Smooth muscle cell (in vitro differentiated cells): Measurements from ENCODE around the gene PRAC1. TPM values are rescaled to one million over a fixed set of nuclear protein-coding genes. Genes with fewer than 3 reads are reported as not detected.

ENCODE experiments used
- DNase-seq: peaks from one replicate; lab custom pipeline; 2025; ENCODE audit not compliant: unreplicated experiment; lab: John Stamatoyannopoulos, UW
- H2AFZ ChIP-seq: fragments of 200-600 bp; sonication (generic); 2 replicates; pipeline ENCODE4 v1.6.0; 2016; ENCODE audit warnings: antibody characterized with exemption, low read depth, mild to moderate bottlenecking
- H3F3A ChIP-seq: fragments of 200-600 bp; sonication (generic); 2 replicates; pipeline ENCODE4 v1.6.0; 2017; ENCODE audit warnings: antibody characterized with exemption, low read depth
- H3K27ac ChIP-seq: fragments of 200-600 bp; sonication (generic); 2 replicates; pipeline ENCODE4 v1.5.1; 2016; ENCODE audit warnings: low read depth, mild to moderate bottlenecking
- H3K27me3 ChIP-seq: fragments of 200-600 bp; sonication (generic); 2 replicates; pipeline ENCODE4 v1.6.1; 2016; ENCODE audit warnings: low read depth, mild to moderate bottlenecking
- H3K36me3 ChIP-seq: fragments of 200-600 bp; sonication (generic); 2 replicates; pipeline ENCODE4 v1.5.1; 2016; ENCODE audit warnings: low read depth
- H3K4me1 ChIP-seq: fragments of 200-600 bp; sonication (generic); 2 replicates; pipeline ENCODE4 v1.5.1; 2016; ENCODE audit warnings: low read depth
- H3K4me2 ChIP-seq: fragments of 200-600 bp; sonication (generic); 2 replicates; pipeline ENCODE4 v1.6.0; 2016; ENCODE audit warnings: mild to moderate bottlenecking
- H3K4me3 ChIP-seq: fragments of 200-600 bp; sonication (generic); 2 replicates; pipeline ENCODE4 v1.5.1; 2016; ENCODE audit warnings: mild to moderate bottlenecking
- H3K79me2 ChIP-seq: fragments of 200-600 bp; sonication (generic); 2 replicates; pipeline ENCODE4 v1.6.0; 2016; ENCODE audit warnings: low read depth, mild to moderate bottlenecking
- H3K9ac ChIP-seq: fragments of 200-600 bp; sonication (generic); 2 replicates; pipeline ENCODE4 v1.6.0; 2016; ENCODE audit warnings: low read depth
- H3K9me3 ChIP-seq: fragments of 200-600 bp; sonication (generic); replicated peaks from 2 replicates; pipeline ENCODE4 v1.5.1; 2016; ENCODE audit warnings: low read depth
- H4K20me1 ChIP-seq: fragments of 200-600 bp; sonication (generic); 2 replicates; pipeline ENCODE4 v1.6.0; 2016; ENCODE audit warnings: low read depth
- WGBS: methylation state at CpG from one replicate; pipeline ENCODE4 v1.1.7; 2016; ENCODE audit warnings: low lambda C conversion rate; 5-methylcytosine and 5-hydroxymethylcytosine counted together
- polyA plus RNA-seq: library from polyadenylated mRNA; unstranded; fragments of >200 nt; fragmentation: Nextera tagmentation; extraction: Ambion mirVana; gene quantifications from 2 replicates; pipeline ENCODE4 v1.2.1, GENCODE V29; 2016
- total RNA-seq: library from RNA; depleted of rRNA; stranded (reverse); fragments of >200 nt; gene quantifications from 2 replicates; pipeline ENCODE4 v1.2.3, GENCODE V29; 2014
- TF ChIP-seq, protein P1 (sequence below): fragments of 200-600 bp; sonication (generic); IDR thresholded peaks from 2 replicates; pipeline ENCODE4 v1.5.1; 2017; ENCODE audit warnings: borderline replicate concordance, mild to moderate bottlenecking, antibody characterized with exemption; ENCODE audit not compliant: insufficient read depth, poor library complexity, severe bottlenecking

The PRAC1 gene
- total and polyA plus RNA-seq, 2 experiments from 2014 or later: 6.5 TPM; not detected in 1

DNA sequence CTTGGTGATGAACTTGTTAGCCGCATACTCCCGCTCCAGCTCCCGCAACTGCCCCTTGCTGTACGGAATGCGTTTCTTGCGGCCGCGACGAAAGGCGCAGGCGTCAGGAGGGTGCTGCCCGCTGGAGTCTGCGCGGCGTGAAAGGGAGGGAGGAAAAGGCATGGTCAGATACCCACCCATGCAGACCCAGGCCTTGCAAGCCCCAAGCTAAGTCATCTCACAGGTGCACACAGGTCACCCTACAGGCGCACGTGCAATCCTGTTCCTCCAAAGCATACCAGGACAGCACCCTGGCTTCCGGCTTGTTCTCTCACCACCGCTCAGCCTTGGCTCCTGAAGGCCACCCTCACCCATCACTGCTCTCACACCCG is 4.6 kb upstream of the PRAC1 start:
- Histone ChIP-seq H3K27me3 (peaks cover 54% of the 10 kb centered on the region), H2AFZ (no peak overlapping the region)
- WGBS: 48% methylated on average over 20 of the region's 20 CpGs

DNA sequence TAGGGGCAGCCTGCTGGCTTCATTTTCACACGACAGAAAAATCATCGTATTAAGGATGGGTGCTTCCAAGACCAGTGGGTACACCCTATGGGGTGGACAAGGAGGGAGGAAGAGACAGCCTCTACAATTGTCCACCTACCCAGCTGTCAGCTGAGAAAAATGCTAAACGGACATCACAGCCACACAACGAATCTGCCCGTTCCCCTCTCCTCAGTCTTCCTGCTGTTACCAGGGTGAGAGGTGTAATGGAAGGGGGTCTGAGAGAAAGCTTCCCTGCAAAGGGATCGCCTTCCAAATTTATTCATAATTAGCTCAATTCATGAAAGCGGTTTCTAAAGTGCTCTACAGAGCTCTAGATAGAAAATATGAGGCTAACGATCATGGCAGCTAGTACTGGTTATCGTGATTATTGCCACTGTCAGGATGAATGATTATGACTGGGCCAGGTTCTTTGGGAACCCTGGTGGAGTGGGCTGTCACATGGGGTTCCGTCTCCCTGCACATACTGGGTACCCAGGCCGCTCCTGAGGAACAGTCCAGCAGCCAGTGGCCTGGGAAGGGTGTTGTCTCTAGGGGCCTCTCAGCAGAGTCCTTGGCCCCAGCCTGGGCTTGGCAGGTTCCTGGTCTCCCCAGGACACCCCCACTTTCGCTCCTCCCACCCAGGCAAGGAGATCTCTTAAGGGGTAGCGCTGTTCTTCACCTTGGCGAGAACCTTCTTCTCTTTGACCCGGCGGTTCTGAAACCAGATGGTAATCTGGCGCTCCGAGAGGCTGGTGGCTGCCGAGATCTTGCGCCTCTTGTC is 4.0 kb upstream of the PRAC1 start:
- DNase-seq: no peak
- H2AFZ ChIP-seq: no peak overlapping the region
- no peak overlapping the region for H3K4me3 ChIP-seq
- H3K27ac ChIP-seq: no peak overlapping the region
- H3K9me3 ChIP-seq: no peaks in the 10 kb centered on the region
- 65% methylated on average over 20 of the region's 20 CpGs for WGBS
- TF ChIP-seq, protein P1, sequence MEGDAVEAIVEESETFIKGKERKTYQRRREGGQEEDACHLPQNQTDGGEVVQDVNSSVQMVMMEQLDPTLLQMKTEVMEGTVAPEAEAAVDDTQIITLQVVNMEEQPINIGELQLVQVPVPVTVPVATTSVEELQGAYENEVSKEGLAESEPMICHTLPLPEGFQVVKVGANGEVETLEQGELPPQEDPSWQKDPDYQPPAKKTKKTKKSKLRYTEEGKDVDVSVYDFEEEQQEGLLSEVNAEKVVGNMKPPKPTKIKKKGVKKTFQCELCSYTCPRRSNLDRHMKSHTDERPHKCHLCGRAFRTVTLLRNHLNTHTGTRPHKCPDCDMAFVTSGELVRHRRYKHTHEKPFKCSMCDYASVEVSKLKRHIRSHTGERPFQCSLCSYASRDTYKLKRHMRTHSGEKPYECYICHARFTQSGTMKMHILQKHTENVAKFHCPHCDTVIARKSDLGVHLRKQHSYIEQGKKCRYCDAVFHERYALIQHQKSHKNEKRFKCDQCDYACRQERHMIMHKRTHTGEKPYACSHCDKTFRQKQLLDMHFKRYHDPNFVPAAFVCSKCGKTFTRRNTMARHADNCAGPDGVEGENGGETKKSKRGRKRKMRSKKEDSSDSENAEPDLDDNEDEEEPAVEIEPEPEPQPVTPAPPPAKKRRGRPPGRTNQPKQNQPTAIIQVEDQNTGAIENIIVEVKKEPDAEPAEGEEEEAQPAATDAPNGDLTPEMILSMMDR: no peak
- no peaks in the 10 kb centered on the region for H3K4me1 ChIP-seq
- no peaks in the 10 kb centered on the region for H3K79me2 ChIP-seq
- H3K4me2 ChIP-seq: no peak overlapping the region
- no peaks in the 10 kb centered on the region for H3F3A ChIP-seq
- H3K36me3 ChIP-seq: no peaks in the 10 kb centered on the region
- no peak overlapping the region for H3K9ac ChIP-seq
- H3K27me3 ChIP-seq: peaks cover 48% of the 10 kb centered on the region
- H4K20me1 ChIP-seq: no peaks in the 10 kb centered on the region

More for the DNA sequence above, 4.6 kb upstream of the PRAC1 start:
- H4K20me1 ChIP-seq: no peaks in the 10 kb centered on the region
- H3K36me3 ChIP-seq: no peaks in the 10 kb centered on the region
- TF ChIP-seq, protein P1: no peak
- no peaks in the 10 kb centered on the region for H3K9me3 ChIP-seq
- no peak overlapping the region for H3K4me3 ChIP-seq
- H3K27ac ChIP-seq: no peak overlapping the region
- no peaks in the 10 kb centered on the region for H3K79me2 ChIP-seq
- H3K4me1 ChIP-seq: no peaks in the 10 kb centered on the region
- DNase-seq: no peak
- no peaks in the 10 kb centered on the region for H3F3A ChIP-seq
- H3K4me2 ChIP-seq: peak overlapping the region; percentile 97
- H3K9ac ChIP-seq: no peak overlapping the region

DNA sequence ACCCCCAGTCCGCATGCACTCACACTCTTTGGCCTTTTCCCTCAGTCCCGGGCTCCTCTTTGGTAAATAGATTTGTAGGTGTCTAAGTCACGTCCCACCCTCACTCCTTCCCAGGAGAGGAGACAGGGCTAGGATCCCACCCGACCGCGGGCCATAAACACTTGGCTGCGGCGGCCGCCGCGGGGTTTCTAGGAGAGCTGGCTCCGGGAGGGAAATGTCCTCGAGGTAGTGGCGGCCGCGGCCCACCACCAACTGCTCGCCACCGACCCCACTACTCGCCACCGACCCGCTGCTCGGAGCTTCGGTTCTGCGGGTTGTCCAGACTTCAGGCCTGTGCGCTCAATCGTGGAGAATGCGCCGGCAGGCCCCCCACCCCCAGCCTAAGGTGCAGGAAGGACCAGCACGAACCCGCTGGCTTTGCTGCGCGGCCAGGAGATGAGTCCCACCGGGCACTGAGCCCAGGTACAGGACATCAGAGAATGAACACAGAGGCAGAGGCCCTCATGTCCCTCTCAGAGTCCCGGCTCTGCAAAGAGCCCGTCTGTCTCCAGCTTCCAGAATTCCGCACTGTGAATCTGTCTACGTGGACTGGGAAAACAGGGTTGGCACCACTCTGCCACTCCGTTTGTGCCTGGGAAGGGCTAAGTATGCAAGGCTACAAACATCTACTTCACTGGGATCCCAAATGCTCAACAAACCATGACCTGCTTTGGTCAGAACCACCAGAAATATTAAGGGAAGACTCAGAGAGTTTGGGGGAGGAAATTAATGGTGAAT is 3.2 kb upstream of the PRAC1 start:
- Histone ChIP-seq H3K9ac (no peak overlapping the region), H3K27ac (no peak overlapping the region), H3K27me3 (peaks cover 48% of the 10 kb centered on the region), H3F3A (peaks cover 4% of the 10 kb centered on the region), H4K20me1 (no peaks in the 10 kb centered on the region), H3K36me3 (no peaks in the 10 kb centered on the region), H3K4me3 (peak overlapping the region; percentile 42), H3K79me2 (no peaks in the 10 kb centered on the region), H3K4me1 (no peaks in the 10 kb centered on the region), H3K4me2 (peak overlapping the region; percentile 83), H3K9me3 (no peaks in the 10 kb centered on the region), H2AFZ (no peak overlapping the region)
- 26% methylated on average over 38 of the region's 38 CpGs for WGBS
- DNase-seq: no peak
- TF ChIP-seq, protein P1: no peak
